ENCODE results near the gene SKI.

Gene SKI

DNA sequence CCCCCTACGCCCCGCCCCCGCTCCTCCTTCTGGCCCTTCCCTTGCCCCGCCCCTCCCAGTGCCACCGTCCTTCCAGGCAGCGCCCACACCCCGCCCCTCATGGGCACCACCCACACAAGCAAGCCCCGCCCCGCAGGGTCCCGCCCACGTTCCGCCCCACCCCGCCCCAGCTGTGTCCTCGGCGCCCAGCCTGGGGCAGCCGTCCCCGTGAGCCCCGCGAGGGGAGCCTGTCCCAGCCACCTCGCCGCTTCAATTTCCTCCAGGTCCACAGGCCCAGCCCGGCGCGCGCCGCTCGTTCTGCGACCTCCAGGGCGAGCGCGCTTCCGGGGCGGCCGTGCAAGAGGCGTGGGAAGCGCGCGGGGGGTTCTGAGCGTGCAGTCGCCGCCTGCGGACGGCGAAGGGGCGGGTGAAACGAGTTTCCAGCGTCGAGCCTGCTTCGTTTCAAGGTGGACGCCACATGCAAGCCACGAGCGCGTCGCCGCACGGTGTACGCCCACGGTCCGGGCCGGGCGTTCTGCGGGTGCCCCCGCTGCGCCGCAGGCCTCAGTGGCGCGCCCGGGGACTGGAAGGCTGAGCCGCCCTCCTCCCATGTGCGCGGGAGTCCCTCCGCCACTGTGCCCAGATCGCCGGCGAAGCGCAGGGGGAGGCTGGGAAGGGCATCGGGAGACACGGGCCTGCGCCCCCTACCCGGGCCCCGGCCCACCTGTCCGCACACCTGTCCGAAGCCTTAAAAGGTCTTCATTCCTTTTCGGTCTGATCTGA, 22.7 kb upstream of the SKI start:
- in situ Hi-C loops (cut with MboI; ENCODE audit: low sequenced_read_pairs) = no loop called here

DNA sequence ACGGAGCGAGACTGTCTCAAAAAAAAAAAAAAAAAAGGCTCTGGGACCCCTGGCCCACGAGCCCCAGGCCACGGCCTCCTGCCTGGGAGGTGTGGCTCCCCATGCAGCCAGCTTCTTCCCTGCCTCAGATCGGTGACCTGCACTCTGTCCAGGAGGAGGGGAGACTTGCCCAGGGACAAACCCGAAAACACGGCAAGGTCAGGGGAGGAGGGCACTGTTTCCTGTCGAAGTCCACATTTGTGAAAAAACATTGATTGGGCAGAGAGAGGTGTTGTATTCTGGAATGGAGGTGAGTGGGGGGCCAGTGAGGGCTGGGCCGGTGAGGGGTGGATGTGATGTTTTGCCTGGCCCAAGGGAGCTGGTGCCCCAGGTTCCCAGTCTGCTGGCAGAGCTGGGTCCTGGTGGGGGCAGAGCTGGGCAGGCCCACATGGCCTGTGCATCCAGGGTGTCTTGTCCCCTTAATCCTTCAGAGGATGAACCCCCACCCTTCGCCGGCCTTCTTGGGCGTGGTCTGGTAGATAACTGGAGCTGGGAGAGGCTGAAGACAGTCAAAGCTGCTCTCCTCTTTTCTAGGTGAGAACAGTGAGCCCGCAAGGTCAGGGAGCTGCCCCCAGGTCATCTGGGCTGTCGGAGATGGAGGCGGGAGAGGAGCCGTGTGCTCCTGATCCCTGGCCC, 21.2 kb upstream of the SKI start:
- in situ Hi-C loops (cut with MboI; ENCODE audit: low sequenced_read_pairs) = no loop called here

GRCh38 chr1:2208309-2209239, 19.5 kb upstream of the SKI start:
- in situ Hi-C loops (cut with MboI; ENCODE audit: low sequenced_read_pairs) = no loop called here

DNA sequence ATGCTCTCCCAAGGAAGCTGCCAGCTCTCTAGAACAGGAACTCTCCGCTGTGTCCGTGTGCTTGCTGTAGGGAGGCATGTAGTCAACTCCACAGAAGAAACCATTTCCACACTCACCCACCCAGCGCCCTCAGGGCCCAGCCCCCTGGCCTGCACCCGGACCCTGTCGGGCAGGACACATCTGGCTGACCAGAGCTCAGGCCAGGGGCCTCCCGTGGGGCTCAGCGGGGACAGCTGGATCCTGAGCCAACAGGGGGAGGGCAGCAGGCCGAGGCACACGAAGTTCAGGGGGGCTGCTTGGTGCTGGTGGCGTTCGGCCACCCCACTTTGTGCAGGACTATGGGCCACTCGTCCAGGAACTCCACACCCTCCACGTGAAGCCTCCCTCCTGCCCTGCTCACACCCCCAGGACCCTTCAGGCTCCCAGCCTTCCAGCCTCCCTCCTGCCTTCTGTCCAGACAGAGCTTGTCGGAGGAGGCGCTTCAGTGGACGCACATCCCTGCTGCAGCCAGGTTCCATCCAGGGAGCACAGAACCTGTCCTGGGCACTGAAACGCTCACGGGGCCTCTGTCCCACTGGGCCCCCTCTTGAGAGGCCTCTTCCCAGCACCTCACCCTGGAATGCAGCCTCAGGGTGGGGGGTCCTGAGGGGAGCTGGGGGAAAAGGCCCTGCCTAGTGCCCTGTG, 18.6 kb upstream of the SKI start:
- in situ Hi-C loops (cut with MboI; ENCODE audit: low sequenced_read_pairs) = no loop called here

GRCh38 chr1:2210084-2210653, 17.9 kb upstream of the SKI start:
- in situ Hi-C loops (cut with MboI; ENCODE audit: low sequenced_read_pairs) = no loop called here

GRCh38 chr1:2210786-2211185, 17.3 kb upstream of the SKI start:
- in situ Hi-C loops (cut with MboI; ENCODE audit: low sequenced_read_pairs) = no loop called here

- in situ Hi-C loops (cut with MboI; ENCODE audit: low sequenced_read_pairs) = no loop called here
These were observed 15.9 kb upstream of the SKI start for GRCh38 chr1:2212274-2212531.

- in situ Hi-C loops (cut with MboI; ENCODE audit: low sequenced_read_pairs) = no loop called here
These were observed 15.3 kb upstream of the SKI start for GRCh38 chr1:2212532-2213491.

DNA sequence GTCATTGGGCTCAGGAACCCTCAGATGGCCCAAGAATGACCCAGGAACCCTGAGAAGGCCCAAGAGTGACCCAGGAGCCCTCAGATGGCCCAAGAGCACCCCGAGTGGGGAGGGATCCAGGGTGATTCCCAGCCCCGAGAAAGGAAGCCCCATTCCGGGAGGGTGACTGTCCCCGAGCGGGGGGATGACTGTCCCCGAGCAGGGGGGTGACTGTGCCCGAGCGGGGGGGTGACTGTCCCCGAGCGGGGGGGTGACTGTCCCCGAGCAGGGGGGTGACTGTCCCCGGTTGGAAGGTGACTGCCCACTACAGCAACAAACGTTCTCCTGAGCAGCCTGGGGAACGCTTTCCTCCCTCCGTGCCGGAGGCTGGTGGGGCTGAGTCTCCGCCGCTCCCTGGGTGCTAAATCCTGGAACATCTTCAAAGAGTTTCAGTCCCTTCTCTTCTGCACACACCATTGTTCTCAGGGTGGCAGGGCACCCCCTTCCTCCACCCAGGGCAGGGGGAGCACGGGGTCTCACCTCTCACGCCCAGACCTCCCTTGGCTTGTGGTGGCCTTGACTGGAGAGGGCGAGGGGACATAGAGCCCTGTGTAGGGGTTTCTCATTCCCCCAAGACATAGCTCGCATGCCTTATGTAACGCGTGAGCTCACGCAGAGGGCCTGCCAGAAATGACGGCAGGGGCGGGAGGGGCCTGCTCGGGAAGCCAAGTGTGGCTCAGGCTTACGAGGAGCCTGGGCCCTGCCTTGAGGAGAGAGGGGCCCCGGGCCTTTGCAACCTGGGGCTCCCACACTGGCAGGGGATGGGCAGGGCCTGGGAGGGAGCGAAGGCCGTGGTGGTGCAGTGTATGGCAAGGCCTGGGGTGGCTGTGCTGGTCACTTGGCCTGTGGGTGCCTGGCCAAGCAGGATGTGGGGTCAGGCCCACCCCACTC, 14.3 kb upstream of the SKI start:
- in situ Hi-C loops (cut with MboI; ENCODE audit: low sequenced_read_pairs) = no loop called here

DNA sequence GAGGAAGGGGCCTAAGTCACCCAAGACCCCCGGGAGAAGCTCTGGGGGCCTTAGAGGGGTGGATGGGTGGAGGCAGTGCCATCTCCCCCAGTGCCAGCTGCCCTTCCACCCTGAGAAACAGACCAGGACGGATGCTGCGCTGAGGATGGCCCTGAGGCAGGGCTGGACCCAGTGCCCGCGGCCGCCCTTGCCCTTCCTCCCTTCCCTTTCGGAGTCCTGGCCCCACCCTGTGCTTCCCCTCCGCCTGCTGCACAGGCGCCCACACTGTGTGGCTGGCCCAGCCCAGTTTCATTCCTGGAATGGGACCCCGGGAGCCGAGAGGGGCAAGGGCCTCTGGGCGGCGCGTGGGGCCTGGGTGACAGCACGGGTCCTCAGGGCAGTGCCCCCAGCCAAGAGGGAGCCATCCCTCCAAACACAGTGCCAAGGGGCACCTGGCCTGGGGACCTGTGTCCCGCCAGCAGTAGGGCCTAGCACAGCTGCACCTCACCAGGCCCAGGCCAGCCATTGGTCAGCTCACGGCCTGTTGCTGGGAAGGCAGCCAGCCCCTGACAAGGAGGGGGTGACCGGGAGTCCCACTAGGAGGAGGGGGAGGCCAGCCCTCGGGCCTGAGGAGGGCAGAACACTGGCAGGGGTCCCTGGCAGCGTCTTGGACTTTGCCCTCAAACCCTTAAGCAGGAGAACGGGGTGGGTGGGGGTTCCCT, 13.4 kb upstream of the SKI start:
- in situ Hi-C loops (cut with MboI; ENCODE audit: low sequenced_read_pairs) = no loop called here

DNA sequence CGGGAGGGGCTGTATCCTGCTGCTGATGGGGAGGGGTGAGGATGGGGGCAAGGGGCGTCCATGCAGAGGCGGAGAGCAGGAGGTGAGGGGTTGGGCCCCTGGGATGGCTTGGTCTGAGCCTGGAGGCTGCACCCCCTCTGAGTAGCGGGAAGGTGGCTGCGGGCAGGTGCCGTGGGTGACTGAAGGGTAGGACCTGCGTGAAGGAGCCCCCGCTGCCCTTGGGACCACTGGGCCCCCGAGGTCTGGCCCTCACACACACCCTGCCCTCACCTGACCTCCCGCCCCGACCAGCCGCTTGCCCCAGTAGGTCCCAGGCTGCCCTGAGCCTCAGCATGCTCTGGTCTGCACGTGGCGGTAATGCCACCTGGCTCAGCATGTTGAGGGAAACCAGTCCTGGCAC, 12.8 kb upstream of the SKI start:
- in situ Hi-C loops (cut with MboI; ENCODE audit: low sequenced_read_pairs) = no loop called here

- in situ Hi-C loops (cut with MboI; ENCODE audit: low sequenced_read_pairs) = no loop called here
These were observed 12.0 kb upstream of the SKI start for GRCh38 chr1:2215909-2216766.

GRCh38 chr1:2216767-2217058, 11.4 kb upstream of the SKI start:
- in situ Hi-C loops (cut with MboI; ENCODE audit: low sequenced_read_pairs) = no loop called here

DNA sequence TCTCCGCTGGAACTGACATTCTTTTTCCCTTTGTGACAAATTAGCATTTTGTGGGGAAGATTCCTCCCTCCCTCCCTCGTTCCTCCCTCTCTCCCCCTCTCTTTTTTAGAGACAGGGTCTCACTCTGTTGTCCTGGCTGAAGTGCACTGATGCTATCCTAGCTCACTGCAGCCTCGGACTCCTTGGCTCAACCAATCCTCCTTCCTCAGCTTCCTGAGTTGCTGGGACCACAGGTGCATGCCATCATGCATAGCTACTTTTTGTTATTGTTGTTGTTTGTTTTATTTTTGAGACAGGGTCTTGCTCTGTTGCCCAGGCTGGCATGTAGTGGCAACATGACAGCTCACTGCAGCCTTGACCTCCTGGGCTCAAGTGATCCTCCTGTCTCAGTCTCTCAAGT, 6.8 kb upstream of the SKI start:
- in situ Hi-C loops (cut with MboI; ENCODE audit: low sequenced_read_pairs) = loop anchor here (10.0 kb wide), 1 partner anchor 94 kb away; no protein-coding TSS in a partner anchor

DNA sequence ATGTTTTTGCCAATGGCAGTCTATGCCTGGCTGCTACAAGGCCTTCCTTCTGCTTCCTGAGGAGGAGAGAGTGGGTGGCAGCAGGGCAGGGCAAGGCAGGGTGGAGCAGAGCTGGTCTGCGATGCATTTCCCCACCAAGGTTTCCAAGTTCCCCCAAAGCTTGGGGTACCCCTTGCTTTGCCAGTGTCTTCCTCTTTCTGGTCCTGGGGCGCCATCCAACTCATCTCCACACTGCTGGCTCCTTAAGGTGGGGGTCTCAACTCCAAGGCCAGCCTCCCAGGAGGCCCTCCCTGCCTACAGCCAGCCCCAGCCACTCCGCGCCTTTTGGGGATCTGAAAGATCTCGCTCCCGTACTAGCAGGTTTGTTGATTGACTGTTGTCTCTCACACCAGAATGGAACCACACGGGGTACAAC, 3.9 kb upstream of the SKI start:
- in situ Hi-C loops (cut with MboI; ENCODE audit: low sequenced_read_pairs) = loop anchor here (10.0 kb wide), 1 partner anchor 91 kb away; no protein-coding TSS in a partner anchor

DNA sequence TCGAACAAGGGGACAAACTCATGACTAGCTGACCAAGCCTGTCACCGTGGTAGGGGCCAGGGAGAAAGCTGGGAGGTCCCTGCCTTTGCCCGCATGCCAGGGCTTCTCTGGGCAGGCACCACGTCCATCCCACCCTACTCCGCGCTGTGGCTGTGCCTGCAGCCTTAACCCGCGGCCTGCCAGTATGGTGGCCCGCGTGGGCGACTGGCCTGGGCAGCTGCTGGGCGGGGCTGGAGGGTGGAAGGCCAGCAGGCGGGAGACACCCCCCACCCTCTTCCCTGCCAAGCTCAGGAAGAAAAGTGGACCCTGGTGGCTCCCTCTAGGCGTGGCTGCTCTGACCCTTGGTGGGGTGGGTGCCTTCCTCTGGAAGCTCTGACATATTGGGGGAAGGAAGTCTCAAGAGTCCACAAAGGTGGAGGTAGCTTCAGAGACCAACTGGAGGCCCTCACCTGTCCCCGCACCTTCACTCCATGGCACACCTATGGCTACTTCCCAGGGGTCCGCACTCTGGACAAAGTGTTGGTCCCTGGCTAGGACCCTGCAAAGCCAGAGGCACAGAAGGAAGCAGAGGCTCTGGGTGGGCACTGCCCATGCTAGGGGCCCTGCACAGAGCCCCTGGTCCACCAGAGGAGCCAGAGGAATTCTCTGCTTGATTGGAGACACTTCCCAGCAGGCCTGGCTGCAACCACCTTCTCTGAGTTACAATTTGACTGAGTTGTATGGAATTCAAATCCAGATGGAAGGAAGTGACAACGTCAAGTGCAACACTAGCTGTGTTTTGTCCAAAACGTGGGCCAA, 3.3 kb upstream of the SKI start:
- in situ Hi-C loops (cut with MboI; ENCODE audit: low sequenced_read_pairs) = loop anchor here (10.0 kb wide), 1 partner anchor 90 kb away; no protein-coding TSS in a partner anchor

Data from HL-60/S4 (cell line).